IMR-90 (cell line): ENCODE results near the gene COPA. TPM values are rescaled to one million over a fixed set of nuclear protein-coding genes. Genes with fewer than 3 reads are reported as not detected.

ENCODE experiments used
- ATAC-seq: fragments of 200-7000 bp; cut with Tn5 transposase; 2 replicates; pipeline ENCODE4 v1.9.1; 2020; ENCODE audit warnings: low read depth, mild to moderate bottlenecking, moderate library complexity
- BruUV-seq: library from RNA; stranded (reverse); fragments of 400-500 nt; replicated peaks from 2 replicates; lab custom pipeline; 2021; lab: Mats Ljungman, UMichigan
- CTCF ChIA-PET: fragments of 300-600 bp; formaldehyde crosslinking; extraction: SDS; loops from one replicate; lab custom pipeline; 2021; ENCODE audit warnings: antibody characterized with exemption; lab: Yijun Ruan, JAX
- POLR2A ChIA-PET: fragments of 300-600 bp; sonication (Branson Sonifier 250); formaldehyde crosslinking; loops from one replicate; lab custom pipeline; 2022; ENCODE audit warnings: antibody characterized with exemption; ENCODE audit not compliant: unreplicated experiment; lab: Charles Lee
- DNase-seq: peaks from one replicate; pipeline ENCODE4 v3.0.0; 2013
- H2AFZ ChIP-seq: replicated peaks from 2 replicates; pipeline ENCODE3; 2013; ENCODE audit warnings: low read length, mild to moderate bottlenecking; ENCODE audit not compliant: poor library complexity
- H2AK5ac ChIP-seq: 2 replicates; pipeline ENCODE4 v1.6.1; 2013; ENCODE audit warnings: low read depth, low read length, inconsistent platforms
- H2AK9ac ChIP-seq: replicated peaks from 2 replicates; pipeline ENCODE3; 2013; ENCODE audit warnings: mild to moderate bottlenecking, low read depth, low read length, moderate library complexity; ENCODE audit not compliant: poor library complexity
- H2BK120ac ChIP-seq: 2 replicates; pipeline ENCODE4 v1.6.1; 2013; ENCODE audit warnings: low read depth, low read length, inconsistent platforms
- H2BK15ac ChIP-seq: 3 replicates; pipeline ENCODE4 v1.6.1; 2013; ENCODE audit warnings: low read depth, low read length, inconsistent platforms
- H2BK20ac ChIP-seq: 2 replicates; pipeline ENCODE4 v1.6.1; 2013; ENCODE audit warnings: low read depth, mild to moderate bottlenecking, inconsistent platforms, low read length, moderate library complexity
- H2BK5ac ChIP-seq: 2 replicates; pipeline ENCODE4 v1.6.1; 2013; ENCODE audit warnings: mild to moderate bottlenecking, low read depth, low read length, inconsistent platforms; ENCODE audit not compliant: poor library complexity, severe bottlenecking
- H3K14ac ChIP-seq: replicated peaks from 2 replicates; pipeline ENCODE4 v1.6.1; 2013; ENCODE audit warnings: low read depth, low read length, inconsistent platforms
- H3K18ac ChIP-seq: 2 replicates; pipeline ENCODE4 v1.6.1; 2013; ENCODE audit warnings: low read depth, low read length, control low read depth
- H3K23ac ChIP-seq: 2 replicates; pipeline ENCODE4 v1.6.1; 2013; ENCODE audit warnings: low read depth, low read length, inconsistent platforms
- H3K27ac ChIP-seq: 2 replicates; pipeline ENCODE4 v1.5.1; 2013; ENCODE audit warnings: mild to moderate bottlenecking, control low read depth, low read length; ENCODE audit not compliant: insufficient read depth
- H3K27me3 ChIP-seq: 2 replicates; pipeline ENCODE4 v1.6.1; 2013; ENCODE audit warnings: low read length; ENCODE audit not compliant: control insufficient read depth, insufficient read depth
- H3K36me3 ChIP-seq: 2 replicates; pipeline ENCODE4 v1.6.1; 2013; ENCODE audit warnings: low read length, mixed read lengths; ENCODE audit not compliant: control insufficient read depth, insufficient read depth
- H3K4ac ChIP-seq: 2 replicates; pipeline ENCODE4 v1.6.1; 2013; ENCODE audit warnings: low read depth, low read length, inconsistent platforms
- H3K4me1 ChIP-seq: 2 replicates; pipeline ENCODE4 v1.6.1; 2013; ENCODE audit warnings: low read length, mixed read lengths; ENCODE audit not compliant: control insufficient read depth, insufficient read depth
- H3K4me2 ChIP-seq: 2 replicates; pipeline ENCODE4 v1.6.1; 2013; ENCODE audit warnings: low read depth, mild to moderate bottlenecking, control low read depth, low read length, moderate library complexity
- H3K4me3 ChIP-seq: 2 replicates; pipeline ENCODE4 v1.5.1; 2013; ENCODE audit warnings: low read depth, mild to moderate bottlenecking, control low read depth, low read length, moderate library complexity; ENCODE audit not compliant: insufficient read depth
- H3K56ac ChIP-seq: 2 replicates; pipeline ENCODE4 v1.6.1; 2013; ENCODE audit warnings: low read length, inconsistent platforms; ENCODE audit not compliant: insufficient read depth; ENCODE audit errors: extremely low read depth
- H3K79me1 ChIP-seq, 2 experiments: 2 replicates each; pipeline ENCODE4 v1.6.1; 2013; ENCODE audit warnings: low read length in 2 of 2, inconsistent platforms in 1 of 2, low read depth in 1 of 2
- H3K9ac ChIP-seq: 2 replicates; pipeline ENCODE4 v1.6.1; 2013; ENCODE audit warnings: low read depth, low read length, control low read depth
- H3K9me1 ChIP-seq: 2 replicates; pipeline ENCODE4 v1.6.1; 2013; ENCODE audit warnings: low read length, inconsistent platforms; ENCODE audit not compliant: insufficient read depth
- H3K9me3 ChIP-seq: 2 replicates; pipeline ENCODE4 v1.6.1; 2013; ENCODE audit warnings: low read length; ENCODE audit not compliant: control insufficient read depth, insufficient read depth
- H4K20me1 ChIP-seq: 2 replicates; pipeline ENCODE4 v1.6.1; 2013; ENCODE audit warnings: low read length, inconsistent platforms; ENCODE audit not compliant: insufficient read depth
- H4K5ac ChIP-seq: 2 replicates; pipeline ENCODE4 v1.6.1; 2013; ENCODE audit warnings: mild to moderate bottlenecking, low read depth, low read length, control low read depth
- H4K8ac ChIP-seq, 2 experiments: 2 replicates each; pipeline ENCODE4 v1.6.1; 2013; ENCODE audit warnings: low read depth in 2 of 2, low read length in 2 of 2, control low read depth in 1 of 2, inconsistent platforms in 1 of 2
- H4K91ac ChIP-seq: 2 replicates; pipeline ENCODE4 v1.6.1; 2013; ENCODE audit warnings: low read depth, low read length, inconsistent platforms; ENCODE audit not compliant: insufficient read depth
- BHLHE40 ChIP-seq: fragments of 150-350 bp; IDR thresholded peaks from 2 replicates; pipeline ENCODE4 v1.6.1; 2016; ENCODE audit warnings: mild to moderate bottlenecking, low read depth, low read length
- CHD1 ChIP-seq: IDR thresholded peaks from 2 replicates; pipeline ENCODE4 v1.6.1; 2012; ENCODE audit warnings: low read depth, low read length, improper control_type of control experiment
- MAFK ChIP-seq: IDR thresholded peaks from 2 replicates; pipeline ENCODE4 v1.6.1; 2012; ENCODE audit warnings: low read depth, low read length, improper control_type of control experiment
- MAZ ChIP-seq: IDR thresholded peaks from 2 replicates; pipeline ENCODE4 v1.6.1; 2012; ENCODE audit warnings: low read depth, mild to moderate bottlenecking, low read length, improper control_type of control experiment, moderate library complexity, borderline replicate concordance
- NFE2L2 ChIP-seq: fragments of 150-350 bp; IDR thresholded peaks from 2 replicates; pipeline ENCODE4 v1.6.1; 2016; ENCODE audit warnings: low read depth, mild to moderate bottlenecking, low read length
- RAD21 ChIP-seq: IDR thresholded peaks from 2 replicates; pipeline ENCODE4 v1.6.1; 2012; ENCODE audit warnings: low read length, improper control_type of control experiment
- RCOR1 ChIP-seq: IDR thresholded peaks from 2 replicates; pipeline ENCODE4 v1.6.1; 2012; ENCODE audit warnings: mild to moderate bottlenecking, low read length, improper control_type of control experiment; ENCODE audit not compliant: insufficient replicate concordance
- RFX5 ChIP-seq: IDR thresholded peaks from 2 replicates; pipeline ENCODE4 v1.8.0; 2012; ENCODE audit warnings: low read depth, mild to moderate bottlenecking, low read length, moderate library complexity
- SMC3 ChIP-seq: fragments of 150-350 bp; IDR thresholded peaks from 2 replicates; pipeline ENCODE4 v1.6.1; 2016; ENCODE audit warnings: low read depth, mild to moderate bottlenecking, antibody characterized with exemption, low read length, moderate library complexity
- WGBS, 2 experiments: methylation state at CpG; one replicate each; pipeline versions ENCODE4 v1.1.5 to v1.1.7; 2013; ENCODE audit warnings: missing lambda C conversion rate in 2 of 2; ENCODE audit not compliant: insufficient read length in 1 of 2; ENCODE audit errors: extremely low coverage in 2 of 2; 5-methylcytosine and 5-hydroxymethylcytosine counted together
- dilution Hi-C: fragments of 300-500 bp; cut with HindIII; formaldehyde crosslinking; loops from one replicate; pipeline ENCODE4 v1.14.3; 2018; ENCODE audit warnings: low sequenced_read_pairs; ENCODE audit not compliant: unreplicated experiment
- in situ Hi-C: fragments of 300-500 bp; cut with MboI; formaldehyde crosslinking; loops from 3 replicates; pipeline ENCODE4 v1.14.3; 2019; ENCODE audit warnings: low sequenced_read_pairs, inconsistent platforms, mixed read lengths
- intact Hi-C: fragments of 100-400 bp; cut with micrococcal nuclease; formaldehyde crosslinking; loops from 2 replicates; pipeline ENCODE4 v1.10.0; 2022
- polyA plus RNA-seq, 3 experiments: library from polyadenylated mRNA; depleted of rRNA; stranded (reverse); fragments of >200 nt; gene quantifications; 2 replicates each; pipeline ENCODE4 v1.2.3, GENCODE V29; 2012; ENCODE audit warnings: low replicate concordance in 1 of 3
- total RNA-seq: library from RNA; depleted of rRNA; stranded (reverse); fragments of >200 nt; gene quantifications from 2 replicates; pipeline ENCODE4 v1.2.3, GENCODE V29; 2012
- TF ChIP-seq, protein P1 (sequence below): fragments of 150-350 bp; IDR thresholded peaks from 2 replicates; pipeline ENCODE4 v1.6.1; 2017; ENCODE audit warnings: mild to moderate bottlenecking, antibody characterized with exemption, low read length, low read depth
- TF ChIP-seq, protein P2 (sequence below): conservative IDR thresholded peaks from 2 replicates; pipeline ENCODE4 v1.5.1; 2012; ENCODE audit warnings: mild to moderate bottlenecking, low read depth, low read length, improper control_type of control experiment
- TF ChIP-seq, protein P3 (sequence below): fragments of 150-350 bp; IDR thresholded peaks from 2 replicates; pipeline ENCODE4 v1.6.1; 2016; ENCODE audit warnings: low read depth, mild to moderate bottlenecking, low read length, moderate library complexity, borderline replicate concordance

COPA gene
- total and polyA plus RNA-seq, 2 of the 4 experiments (the other 2 are of a cell fraction) = 204 to 436 TPM

DNA sequence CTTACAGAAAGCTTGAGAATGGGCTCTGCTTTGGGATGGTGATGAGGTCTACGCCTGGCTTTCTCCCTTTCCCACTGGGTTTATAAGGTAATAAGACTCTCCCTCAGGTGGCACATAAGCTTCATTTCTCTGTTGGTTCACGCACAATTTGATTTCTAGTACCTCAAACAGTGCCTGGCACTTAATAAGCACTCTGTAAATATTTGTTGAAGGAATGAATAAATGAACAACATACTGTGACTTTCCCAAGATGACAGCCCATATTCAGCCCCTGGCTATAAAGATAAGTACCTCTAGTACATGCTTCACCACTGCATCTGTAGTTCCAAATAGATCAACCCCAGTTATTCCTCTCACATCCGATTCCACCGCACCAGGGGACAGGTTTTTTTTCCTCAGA is 17.8 kb downstream of the COPA start:
- WGBS, 2 experiments = no CpG with 5 or more reads among the region's 4 CpGs
- Histone ChIP-seq H2AFZ (no peak overlapping the region), H4K5ac (no peak overlapping the region), H4K91ac (no peak overlapping the region), H3K4me2 (no peak overlapping the region), H2BK15ac (no peak overlapping the region), H3K14ac (no peak overlapping the region), H2AK5ac (no peak overlapping the region), H3K56ac (no peak overlapping the region), H3K4me3 (no peak overlapping the region), H3K79me1 (peaks cover 5 to 34% of the 10 kb centered on the region in 2 experiments), H3K4me1 (no peaks in the 10 kb centered on the region; the same call in 1 of the 2 replicates), H2BK20ac (no peak overlapping the region), H3K27ac (no peak overlapping the region), H3K36me3 (peaks cover 52% of the 10 kb centered on the region), H3K18ac (no peak overlapping the region), H3K4ac (no peak overlapping the region), H3K23ac (no peak overlapping the region), H4K8ac (no peak overlapping the region), H4K20me1 (peaks cover 40% of the 10 kb centered on the region), H2BK120ac (no peak overlapping the region), H3K9me3 (no peaks in the 10 kb centered on the region), H2BK5ac (no peak overlapping the region), H3K9ac (no peak overlapping the region), H3K27me3 (no peaks in the 10 kb centered on the region), H3K9me1 (no peaks in the 10 kb centered on the region; the same call in 1 of the 2 replicates), H2AK9ac (no peak overlapping the region)
- intact Hi-C loops (no loop called here), dilution Hi-C loops (no loop called here), in situ Hi-C loops (no loop called here)
- ChIA-PET CTCF (no interaction called here), POLR2A (no interaction called here)
- no TSS peak for BruUV-seq
- TF ChIP-seq, protein P1, sequence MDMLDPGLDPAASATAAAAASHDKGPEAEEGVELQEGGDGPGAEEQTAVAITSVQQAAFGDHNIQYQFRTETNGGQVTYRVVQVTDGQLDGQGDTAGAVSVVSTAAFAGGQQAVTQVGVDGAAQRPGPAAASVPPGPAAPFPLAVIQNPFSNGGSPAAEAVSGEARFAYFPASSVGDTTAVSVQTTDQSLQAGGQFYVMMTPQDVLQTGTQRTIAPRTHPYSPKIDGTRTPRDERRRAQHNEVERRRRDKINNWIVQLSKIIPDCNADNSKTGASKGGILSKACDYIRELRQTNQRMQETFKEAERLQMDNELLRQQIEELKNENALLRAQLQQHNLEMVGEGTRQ = no peak
- TF ChIP-seq BHLHE40 (no peak), MAZ (no peak), SMC3 (no peak), NFE2L2 (no peak), RCOR1 (no peak), RFX5 (no peak), MAFK (no peak), CHD1 (no peak), RAD21 (no peak)
- TF ChIP-seq, protein P2, sequence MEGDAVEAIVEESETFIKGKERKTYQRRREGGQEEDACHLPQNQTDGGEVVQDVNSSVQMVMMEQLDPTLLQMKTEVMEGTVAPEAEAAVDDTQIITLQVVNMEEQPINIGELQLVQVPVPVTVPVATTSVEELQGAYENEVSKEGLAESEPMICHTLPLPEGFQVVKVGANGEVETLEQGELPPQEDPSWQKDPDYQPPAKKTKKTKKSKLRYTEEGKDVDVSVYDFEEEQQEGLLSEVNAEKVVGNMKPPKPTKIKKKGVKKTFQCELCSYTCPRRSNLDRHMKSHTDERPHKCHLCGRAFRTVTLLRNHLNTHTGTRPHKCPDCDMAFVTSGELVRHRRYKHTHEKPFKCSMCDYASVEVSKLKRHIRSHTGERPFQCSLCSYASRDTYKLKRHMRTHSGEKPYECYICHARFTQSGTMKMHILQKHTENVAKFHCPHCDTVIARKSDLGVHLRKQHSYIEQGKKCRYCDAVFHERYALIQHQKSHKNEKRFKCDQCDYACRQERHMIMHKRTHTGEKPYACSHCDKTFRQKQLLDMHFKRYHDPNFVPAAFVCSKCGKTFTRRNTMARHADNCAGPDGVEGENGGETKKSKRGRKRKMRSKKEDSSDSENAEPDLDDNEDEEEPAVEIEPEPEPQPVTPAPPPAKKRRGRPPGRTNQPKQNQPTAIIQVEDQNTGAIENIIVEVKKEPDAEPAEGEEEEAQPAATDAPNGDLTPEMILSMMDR = no peak
- TF ChIP-seq, protein P3, sequence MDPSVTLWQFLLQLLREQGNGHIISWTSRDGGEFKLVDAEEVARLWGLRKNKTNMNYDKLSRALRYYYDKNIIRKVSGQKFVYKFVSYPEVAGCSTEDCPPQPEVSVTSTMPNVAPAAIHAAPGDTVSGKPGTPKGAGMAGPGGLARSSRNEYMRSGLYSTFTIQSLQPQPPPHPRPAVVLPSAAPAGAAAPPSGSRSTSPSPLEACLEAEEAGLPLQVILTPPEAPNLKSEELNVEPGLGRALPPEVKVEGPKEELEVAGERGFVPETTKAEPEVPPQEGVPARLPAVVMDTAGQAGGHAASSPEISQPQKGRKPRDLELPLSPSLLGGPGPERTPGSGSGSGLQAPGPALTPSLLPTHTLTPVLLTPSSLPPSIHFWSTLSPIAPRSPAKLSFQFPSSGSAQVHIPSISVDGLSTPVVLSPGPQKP = no peak
- ATAC-seq = no peak
- no peak for DNase-seq
